OCI-LY7 (cell line): ENCODE results near the gene RPS29.

Source experiments
- CTCF ChIP-seq: fragments of 200-600 bp; sonication (generic); conservative IDR thresholded peaks from 2 replicates; pipeline ENCODE4 v1.5.1; 2014; ENCODE audit warnings: mild to moderate bottlenecking, antibody characterized with exemption, low read length, moderate library complexity, mixed read lengths
- EZH2phosphoT487 ChIP-seq: fragments of 200-600 bp; sonication (generic); IDR thresholded peaks from 2 replicates; pipeline ENCODE4 v1.6.1; 2018; ENCODE audit warnings: low read depth, borderline replicate concordance, mild to moderate bottlenecking, mixed run types, antibody characterized with exemption, low read length, moderate library complexity, mixed read lengths

GRCh38 chr14:49623387-49623786 is 37.2 kb upstream of the RPS29 start:
- TF ChIP-seq CTCF (no peak), EZH2phosphoT487 (no peak)
